ENCODE measurements around the gene SEC61A2. TPM values are rescaled to one million over a fixed set of nuclear protein-coding genes. Genes with fewer than 3 reads are reported as not detected.

The SEC61A2 gene
- total RNA-seq, 2 donors from 2014 or later, result 0.66 to 4.2 TPM

DNA sequence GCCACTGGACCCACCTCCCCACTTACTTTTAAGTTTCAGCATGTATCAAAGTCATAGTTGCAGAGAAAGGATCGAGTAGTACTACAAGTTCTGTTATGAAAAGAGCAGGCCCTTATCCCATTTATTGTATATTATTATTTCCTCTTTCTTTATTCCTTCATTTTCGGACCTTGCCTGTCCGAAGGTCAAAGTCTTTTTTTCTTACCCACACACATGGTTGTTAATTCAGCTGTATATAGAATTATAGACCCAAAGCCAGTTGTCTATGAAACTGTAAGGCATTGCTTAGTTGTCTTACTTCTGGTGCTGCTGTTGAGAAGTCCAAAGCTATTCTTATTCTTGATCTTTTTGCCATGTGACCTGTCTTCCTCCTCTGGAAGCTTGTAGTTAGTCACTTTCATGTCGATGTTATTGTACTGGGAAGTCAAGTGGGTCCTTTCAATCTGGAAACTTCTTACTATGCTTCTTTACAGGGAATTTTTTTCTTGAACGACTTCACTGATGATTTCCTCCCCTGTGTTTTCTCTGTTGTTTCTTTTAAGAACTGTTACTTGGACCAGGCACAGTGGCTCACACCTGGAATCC lies 57.9 kb downstream of the SEC61A2 start:
- Histone ChIP-seq H3K36me3 (replicated peaks in 1 of 2; ENCODE audit: insufficient read depth in 1 of 2, low read depth in 2 of 2) (peaks cover 0 to 5% of the 10 kb centered on the region in 2 donors), H3K4me3 (no peak overlapping the region), H3K9me3 (no peaks in the 10 kb centered on the region), H3K27me3 (no peaks in the 10 kb centered on the region), H3K27ac (no peak overlapping the region), H3K4me1 (no peaks in the 10 kb centered on the region)
- TF ChIP-seq, protein P1, sequence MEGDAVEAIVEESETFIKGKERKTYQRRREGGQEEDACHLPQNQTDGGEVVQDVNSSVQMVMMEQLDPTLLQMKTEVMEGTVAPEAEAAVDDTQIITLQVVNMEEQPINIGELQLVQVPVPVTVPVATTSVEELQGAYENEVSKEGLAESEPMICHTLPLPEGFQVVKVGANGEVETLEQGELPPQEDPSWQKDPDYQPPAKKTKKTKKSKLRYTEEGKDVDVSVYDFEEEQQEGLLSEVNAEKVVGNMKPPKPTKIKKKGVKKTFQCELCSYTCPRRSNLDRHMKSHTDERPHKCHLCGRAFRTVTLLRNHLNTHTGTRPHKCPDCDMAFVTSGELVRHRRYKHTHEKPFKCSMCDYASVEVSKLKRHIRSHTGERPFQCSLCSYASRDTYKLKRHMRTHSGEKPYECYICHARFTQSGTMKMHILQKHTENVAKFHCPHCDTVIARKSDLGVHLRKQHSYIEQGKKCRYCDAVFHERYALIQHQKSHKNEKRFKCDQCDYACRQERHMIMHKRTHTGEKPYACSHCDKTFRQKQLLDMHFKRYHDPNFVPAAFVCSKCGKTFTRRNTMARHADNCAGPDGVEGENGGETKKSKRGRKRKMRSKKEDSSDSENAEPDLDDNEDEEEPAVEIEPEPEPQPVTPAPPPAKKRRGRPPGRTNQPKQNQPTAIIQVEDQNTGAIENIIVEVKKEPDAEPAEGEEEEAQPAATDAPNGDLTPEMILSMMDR (IDR thresholded peaks at IDR 0.05), result no peak
- TF ChIP-seq POLR2A (IDR thresholded peaks at IDR 0.05), result no peak
- DNase-seq, result no peak
- intact Hi-C loops (cut with DNase I), result no loop called here
- ATAC-seq, result no peak
- 76 to 91% methylated on average over 5 of the region's 5 CpGs for WGBS, 2 donors

DNA sequence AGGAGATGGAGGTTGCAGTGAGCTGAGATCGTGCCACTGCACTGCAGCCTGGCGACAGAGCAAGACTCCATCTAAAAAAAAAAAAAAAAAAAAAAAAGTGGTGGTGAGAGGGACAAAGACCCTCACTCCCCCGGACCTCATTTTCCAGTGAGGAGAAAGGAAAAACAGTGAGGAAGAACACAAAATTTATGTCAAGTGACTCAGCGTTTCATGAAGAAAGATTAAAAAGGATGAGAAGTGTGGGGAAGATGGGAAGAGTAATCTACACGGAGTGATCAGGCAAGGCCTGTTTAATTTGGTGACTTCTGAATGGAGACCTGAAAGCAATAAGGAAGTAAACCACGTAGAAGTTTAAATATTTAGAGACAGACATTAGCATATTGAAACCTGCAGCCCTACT lies 59.2 kb downstream of the SEC61A2 start:
- TF ChIP-seq, protein P1 (IDR thresholded peaks at IDR 0.05), result no peak
- TF ChIP-seq POLR2A (IDR thresholded peaks at IDR 0.05), result no peak
- H3K9me3 ChIP-seq, result no peaks in the 10 kb centered on the region
- peaks cover 0 to 5% of the 10 kb centered on the region in 2 donors for H3K36me3 ChIP-seq (replicated peaks in 1 of 2; ENCODE audit: insufficient read depth in 1 of 2, low read depth in 2 of 2)
- H3K4me3 ChIP-seq, result no peak overlapping the region
- no peaks in the 10 kb centered on the region for H3K4me1 ChIP-seq
- H3K27ac ChIP-seq, result no peak overlapping the region
- intact Hi-C loops (cut with DNase I), result no loop called here
- H3K27me3 ChIP-seq, result no peaks in the 10 kb centered on the region
- DNase-seq (no peak), ATAC-seq (no peak)
- 84 to 89% methylated on average over 6 of the region's 6 CpGs for WGBS, 2 donors

DNA sequence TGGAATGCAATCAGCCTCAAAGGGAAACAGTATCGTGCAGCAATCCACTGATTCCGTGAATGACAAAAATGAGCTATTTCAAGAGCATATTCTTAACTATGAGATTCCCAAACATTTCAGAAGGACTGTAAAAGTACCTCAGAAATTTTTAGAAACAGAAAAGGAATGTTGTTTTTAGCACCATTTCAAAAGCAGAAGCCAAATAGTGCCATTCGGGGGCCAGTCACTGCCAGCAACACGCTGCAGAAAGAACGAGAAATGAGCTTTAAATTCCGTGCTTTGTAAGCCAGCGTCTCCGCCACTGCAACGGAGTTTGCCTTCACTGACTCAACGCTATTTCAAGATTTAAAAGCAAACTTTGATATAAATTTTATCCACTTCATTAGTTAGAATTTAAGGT lies 59.9 kb downstream of the SEC61A2 start:
- Histone ChIP-seq H3K27me3 (no peaks in the 10 kb centered on the region), H3K27ac (no peak overlapping the region), H3K9me3 (no peaks in the 10 kb centered on the region), H3K36me3 (replicated peaks in 1 of 2; ENCODE audit: insufficient read depth in 1 of 2, low read depth in 2 of 2) (peaks cover 0 to 5% of the 10 kb centered on the region in 2 donors), H3K4me3 (no peak overlapping the region), H3K4me1 (peaks cover 7% of the 10 kb centered on the region)
- DNase-seq (no peak), ATAC-seq (no peak)
- TF ChIP-seq, protein P1 (IDR thresholded peaks at IDR 0.05), result no peak
- no peak for TF ChIP-seq POLR2A (IDR thresholded peaks at IDR 0.05)
- WGBS, 2 donors, result 95 to 98% methylated on average over 10 of the region's 10 CpGs
- intact Hi-C loops (cut with DNase I), result no loop called here

DNA sequence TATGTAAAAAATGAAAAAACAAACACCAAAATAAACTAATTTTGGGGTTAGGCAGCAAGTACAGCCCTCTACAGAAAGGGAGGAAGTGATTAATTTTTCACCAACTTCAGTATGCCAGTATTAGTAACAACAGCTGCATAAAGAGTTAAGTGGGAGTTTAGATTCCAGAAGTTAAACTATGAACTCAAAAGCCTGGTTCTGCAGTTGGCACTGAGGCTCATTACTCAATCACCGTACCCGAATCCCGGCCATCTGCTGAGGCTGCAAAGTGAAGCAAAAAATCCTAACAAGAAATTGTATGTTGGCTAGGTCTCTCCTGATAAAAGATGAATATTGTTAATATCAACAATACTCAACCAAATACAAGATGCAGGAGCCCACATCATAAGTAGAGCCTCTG lies 62.2 kb downstream of the SEC61A2 start:
- no peaks in the 10 kb centered on the region for H3K9me3 ChIP-seq
- intact Hi-C loops (cut with DNase I), result no loop called here
- 43 to 52% methylated on average over 3 of the region's 3 CpGs for WGBS, 2 donors

More for the DNA sequence above, 62.2 kb downstream of the SEC61A2 start:
- Histone ChIP-seq H3K4me1 (peaks cover 14% of the 10 kb centered on the region), H3K27me3 (no peaks in the 10 kb centered on the region), H3K4me3 (no peak overlapping the region), H3K27ac (no peak overlapping the region), H3K36me3 (replicated peaks in 1 of 2; ENCODE audit: insufficient read depth in 1 of 2, low read depth in 2 of 2) (no peaks in the 10 kb centered on the region)
- DNase-seq (no peak), ATAC-seq (no peak)
- TF ChIP-seq, protein P1 (IDR thresholded peaks at IDR 0.05), result no peak
- TF ChIP-seq POLR2A (IDR thresholded peaks at IDR 0.05), result no peak

All from body of pancreas (tissue), 4 donors.